Astrocyte of the spinal cord (primary cell): ENCODE data around the gene ATP6V0E2.

ENCODE experiments used
- DNase-seq: peaks from one replicate; pipeline ENCODE4 v3.0.0; 2011; ENCODE audit warnings: low read depth, low spot score
- H3K4me3 ChIP-seq: 2 replicates; pipeline ENCODE4 v1.5.1; 2011; ENCODE audit warnings: low read depth, mild to moderate bottlenecking, low read length, moderate library complexity
- in situ Hi-C: cut with HindIII; loops from 2 replicates; pipeline ENCODE4 v1.10.0; 2017; ENCODE audit warnings: low sequenced_read_pairs
- TF ChIP-seq, protein P1 (sequence below): IDR thresholded peaks from 2 replicates; pipeline ENCODE4 v1.5.1; 2012; ENCODE audit warnings: low read depth, mild to moderate bottlenecking, low read length, inconsistent platforms

The ATP6V0E2 gene

DNA sequence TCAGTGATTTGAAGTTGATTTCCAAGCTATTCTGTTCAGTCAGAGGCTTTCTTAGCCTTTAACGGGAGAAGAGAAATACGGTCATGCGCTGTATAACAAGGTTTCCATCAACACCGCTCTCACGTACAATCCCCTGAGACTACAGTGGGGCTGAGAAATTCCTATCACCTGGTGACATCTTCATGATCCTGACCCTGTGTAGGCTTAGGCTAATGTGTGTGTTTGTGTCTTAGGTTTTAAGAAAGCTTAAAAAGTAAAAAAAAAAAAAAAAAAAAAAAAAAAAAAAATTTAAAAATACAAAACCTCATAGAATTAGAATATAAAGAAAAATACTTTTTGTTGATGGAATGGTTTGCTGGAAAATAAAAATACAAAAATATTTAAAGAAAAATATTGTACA, 33.8 kb upstream of the ATP6V0E2 start:
- DNase-seq: no peak
- in situ Hi-C loops: no loop called here
- TF ChIP-seq, protein P1, sequence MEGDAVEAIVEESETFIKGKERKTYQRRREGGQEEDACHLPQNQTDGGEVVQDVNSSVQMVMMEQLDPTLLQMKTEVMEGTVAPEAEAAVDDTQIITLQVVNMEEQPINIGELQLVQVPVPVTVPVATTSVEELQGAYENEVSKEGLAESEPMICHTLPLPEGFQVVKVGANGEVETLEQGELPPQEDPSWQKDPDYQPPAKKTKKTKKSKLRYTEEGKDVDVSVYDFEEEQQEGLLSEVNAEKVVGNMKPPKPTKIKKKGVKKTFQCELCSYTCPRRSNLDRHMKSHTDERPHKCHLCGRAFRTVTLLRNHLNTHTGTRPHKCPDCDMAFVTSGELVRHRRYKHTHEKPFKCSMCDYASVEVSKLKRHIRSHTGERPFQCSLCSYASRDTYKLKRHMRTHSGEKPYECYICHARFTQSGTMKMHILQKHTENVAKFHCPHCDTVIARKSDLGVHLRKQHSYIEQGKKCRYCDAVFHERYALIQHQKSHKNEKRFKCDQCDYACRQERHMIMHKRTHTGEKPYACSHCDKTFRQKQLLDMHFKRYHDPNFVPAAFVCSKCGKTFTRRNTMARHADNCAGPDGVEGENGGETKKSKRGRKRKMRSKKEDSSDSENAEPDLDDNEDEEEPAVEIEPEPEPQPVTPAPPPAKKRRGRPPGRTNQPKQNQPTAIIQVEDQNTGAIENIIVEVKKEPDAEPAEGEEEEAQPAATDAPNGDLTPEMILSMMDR: no peak
- no peak overlapping the region for H3K4me3 ChIP-seq

- TF ChIP-seq, protein P1: no peak
- in situ Hi-C loops: no loop called here
- H3K4me3 ChIP-seq: no peak overlapping the region
- no peak for DNase-seq
Measured at GRCh38 chr7:149843566-149843965, 30.2 kb upstream of the ATP6V0E2 start.

DNA sequence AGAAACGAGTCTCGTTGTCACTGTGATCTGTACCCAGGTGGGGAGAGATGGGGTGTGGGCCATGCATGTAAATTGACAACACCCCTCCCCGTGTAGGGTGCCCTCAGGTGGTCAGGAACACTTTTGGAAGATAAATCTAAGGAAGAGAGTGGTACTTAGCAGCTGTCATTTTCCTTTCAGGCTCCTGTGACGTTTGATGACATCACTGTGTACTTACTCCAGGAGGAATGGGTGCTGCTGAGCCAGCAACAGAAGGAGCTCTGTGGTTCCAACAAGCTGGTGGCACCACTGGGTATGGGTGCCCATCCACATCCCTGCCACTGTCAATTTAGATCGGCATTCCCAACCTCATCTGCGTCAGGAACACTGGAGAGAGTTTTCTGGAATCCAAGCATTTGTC, 29.3 kb upstream of the ATP6V0E2 start:
- TF ChIP-seq, protein P1: no peak
- no peak overlapping the region for H3K4me3 ChIP-seq
- in situ Hi-C loops: no loop called here
- DNase-seq: no peak

GRCh38 chr7:149845257-149845980, 28.4 kb upstream of the ATP6V0E2 start:
- in situ Hi-C loops: no loop called here
- no peak overlapping the region for H3K4me3 ChIP-seq
- DNase-seq: no peak
- TF ChIP-seq, protein P1: no peak

GRCh38 chr7:149846021-149846420, 27.7 kb upstream of the ATP6V0E2 start:
- in situ Hi-C loops: no loop called here
- H3K4me3 ChIP-seq: no peak overlapping the region
- TF ChIP-seq, protein P1: no peak
- DNase-seq: no peak

DNA sequence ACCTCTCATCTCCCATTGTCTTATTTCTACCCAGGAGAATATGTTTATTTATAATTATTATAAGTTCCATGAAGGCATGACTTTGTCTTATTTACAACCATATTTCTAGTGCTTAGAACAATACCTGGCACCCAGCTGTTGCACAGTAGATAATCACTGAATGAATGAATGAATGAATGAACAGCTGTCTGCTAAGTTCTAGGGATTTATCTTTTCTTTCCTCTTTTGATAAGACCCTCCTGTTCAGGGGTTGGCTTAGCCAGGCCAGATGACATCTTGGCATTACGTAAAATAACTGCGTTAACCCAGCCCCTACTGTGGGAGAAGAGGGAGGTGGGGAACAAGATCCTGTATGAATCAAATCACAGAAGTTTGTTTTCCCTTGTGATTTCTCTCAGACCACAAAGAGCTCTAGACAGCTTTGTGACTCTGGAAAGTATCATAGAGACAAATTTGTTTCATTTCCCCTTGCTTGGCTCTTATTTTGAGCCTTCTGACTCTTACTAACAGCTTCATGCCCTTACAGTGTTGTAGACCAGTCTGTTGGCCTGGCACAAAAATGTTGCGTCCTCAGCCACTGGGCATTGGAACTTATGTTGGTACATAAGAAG, 27.2 kb upstream of the ATP6V0E2 start:
- no peak for DNase-seq
- TF ChIP-seq, protein P1: no peak
- in situ Hi-C loops: no loop called here
- H3K4me3 ChIP-seq: no peak overlapping the region
